ENCODE data around the gene PLA2G2C. TPM values are rescaled to one million over a fixed set of nuclear protein-coding genes. Genes with fewer than 3 reads are reported as not detected.
"Not testable (repeated sequence)": the region's sequence is repeated elsewhere in the genome, so short reads cannot be mapped to it uniquely, and the experiment has no call there.

PLA2G2C gene
- total RNA-seq, 1 experiment from 2014 or later, result not detected

DNA sequence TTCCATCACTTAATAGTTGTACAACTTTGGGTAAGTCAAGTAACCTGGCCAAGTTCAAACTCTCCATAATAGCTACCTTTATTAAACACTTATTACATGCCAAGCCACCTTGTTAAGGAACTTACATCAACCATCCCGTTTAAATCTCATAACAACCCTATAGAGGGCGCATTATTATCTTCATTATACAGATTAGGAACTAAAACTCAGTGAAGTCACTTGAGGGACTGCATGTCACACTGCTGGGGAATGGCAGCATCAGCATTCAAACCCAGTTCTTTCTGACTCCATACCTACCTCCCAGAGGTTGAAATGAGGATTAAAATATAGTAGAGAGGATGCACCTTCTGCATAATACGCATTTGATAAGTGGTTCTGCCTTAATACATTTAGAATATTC, 47.1 kb upstream of the PLA2G2C start:
- TF ChIP-seq EZH2 (IDR thresholded peaks at IDR 0.05; ENCODE audit: borderline replicate concordance, low read depth, low read length, poor library complexity, severe bottlenecking), result no peak
- TF ChIP-seq, protein P1, sequence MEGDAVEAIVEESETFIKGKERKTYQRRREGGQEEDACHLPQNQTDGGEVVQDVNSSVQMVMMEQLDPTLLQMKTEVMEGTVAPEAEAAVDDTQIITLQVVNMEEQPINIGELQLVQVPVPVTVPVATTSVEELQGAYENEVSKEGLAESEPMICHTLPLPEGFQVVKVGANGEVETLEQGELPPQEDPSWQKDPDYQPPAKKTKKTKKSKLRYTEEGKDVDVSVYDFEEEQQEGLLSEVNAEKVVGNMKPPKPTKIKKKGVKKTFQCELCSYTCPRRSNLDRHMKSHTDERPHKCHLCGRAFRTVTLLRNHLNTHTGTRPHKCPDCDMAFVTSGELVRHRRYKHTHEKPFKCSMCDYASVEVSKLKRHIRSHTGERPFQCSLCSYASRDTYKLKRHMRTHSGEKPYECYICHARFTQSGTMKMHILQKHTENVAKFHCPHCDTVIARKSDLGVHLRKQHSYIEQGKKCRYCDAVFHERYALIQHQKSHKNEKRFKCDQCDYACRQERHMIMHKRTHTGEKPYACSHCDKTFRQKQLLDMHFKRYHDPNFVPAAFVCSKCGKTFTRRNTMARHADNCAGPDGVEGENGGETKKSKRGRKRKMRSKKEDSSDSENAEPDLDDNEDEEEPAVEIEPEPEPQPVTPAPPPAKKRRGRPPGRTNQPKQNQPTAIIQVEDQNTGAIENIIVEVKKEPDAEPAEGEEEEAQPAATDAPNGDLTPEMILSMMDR (conservative IDR thresholded peaks at IDR 0.05; ENCODE audit: low read depth, low read length), result peak; percentile 57
- DNase-seq (ENCODE audit: low spot score), result peak; percentile 40
- no TSS peak for BruUV-seq (replicated peaks)
- ChIA-PET CTCF (interaction anchor here (0.6 kb wide), 1 partner anchor 32 kb away, joined by 3 read pairs; no protein-coding TSS in a partner anchor), POLR2A (ENCODE audit: low non-redundant PET) (no interaction called here)
- intact Hi-C loops (cut with micrococcal nuclease; ENCODE audit: unreplicated experiment), result no loop called here
- no peaks in the 10 kb centered on the region for H3K4me1 ChIP-seq (ENCODE audit: insufficient read depth, low read length, poor library complexity, severe bottlenecking)
- peaks cover 66% of the 10 kb centered on the region for H3K27me3 ChIP-seq (replicated peaks; ENCODE audit: insufficient read depth, low read depth, low read length, poor library complexity)
- H3K27ac ChIP-seq (ENCODE audit: low read depth, low read length, poor library complexity, severe bottlenecking), result no peak overlapping the region
- no peaks in the 10 kb centered on the region for H3K36me3 ChIP-seq (ENCODE audit: insufficient read depth, low read length, poor library complexity, severe bottlenecking)
- H3K9me3 ChIP-seq (ENCODE audit: low read depth, low read length, poor library complexity, severe bottlenecking), result no peaks in the 10 kb centered on the region
- H3K4me3 ChIP-seq (ENCODE audit: low read depth, low read length, poor library complexity, severe bottlenecking), result no peak overlapping the region

DNA sequence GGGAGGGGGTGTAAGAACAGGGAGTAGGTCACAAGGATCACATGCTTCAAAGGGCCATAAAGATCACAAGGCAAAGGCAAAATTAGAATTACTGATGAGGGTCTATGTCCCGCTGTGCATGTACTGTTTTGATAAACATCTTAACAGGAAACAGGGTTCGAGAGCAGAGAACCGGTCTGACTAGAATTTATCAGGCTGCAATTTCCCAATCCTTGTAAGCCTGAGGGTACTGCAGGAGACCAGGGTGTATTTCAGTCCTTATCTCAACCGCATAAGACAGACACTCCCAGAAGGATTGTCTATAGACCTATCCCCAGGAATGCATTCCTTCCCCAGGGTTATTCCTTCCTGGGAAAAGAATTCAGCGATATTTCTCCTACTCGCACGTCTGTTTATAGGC, 46.2 kb upstream of the PLA2G2C start:
- peaks cover 71% of the 10 kb centered on the region for H3K27me3 ChIP-seq (replicated peaks; ENCODE audit: insufficient read depth, low read depth, low read length, poor library complexity)
- H3K4me3 ChIP-seq (ENCODE audit: low read depth, low read length, poor library complexity, severe bottlenecking); POLR2A ChIA-PET (ENCODE audit: low non-redundant PET); H3K4me1 ChIP-seq (ENCODE audit: insufficient read depth, low read length, poor library complexity, severe bottlenecking); DNase-seq (ENCODE audit: low spot score); H3K27ac ChIP-seq (ENCODE audit: low read depth, low read length, poor library complexity, severe bottlenecking); BruUV-seq (replicated peaks); CTCF ChIA-PET; intact Hi-C loops (cut with micrococcal nuclease; ENCODE audit: unreplicated experiment); H3K36me3 ChIP-seq (ENCODE audit: insufficient read depth, low read length, poor library complexity, severe bottlenecking); H3K9me3 ChIP-seq (ENCODE audit: low read depth, low read length, poor library complexity, severe bottlenecking): not testable (repeated sequence)

DNA sequence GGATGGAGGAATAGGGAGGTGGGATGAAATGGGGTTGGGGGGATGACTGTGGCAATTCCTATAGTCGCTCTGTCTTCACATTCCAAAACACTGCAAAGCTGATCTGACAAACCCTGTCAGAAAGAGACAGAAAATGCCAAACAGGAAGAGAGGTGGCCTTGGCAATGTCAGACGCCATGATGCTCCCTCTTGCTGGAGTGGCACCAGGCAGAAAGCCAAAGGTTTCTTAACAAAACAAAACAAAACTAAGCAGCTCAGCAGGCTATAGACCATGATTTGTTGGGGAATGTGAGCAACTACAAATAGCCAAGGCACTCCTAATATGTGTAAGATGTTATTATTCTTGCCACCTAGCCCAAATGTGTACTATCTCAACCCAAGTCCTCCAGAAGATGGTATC, 42.9 kb upstream of the PLA2G2C start:
- no TSS peak for BruUV-seq (replicated peaks)
- H3K4me1 ChIP-seq (ENCODE audit: insufficient read depth, low read length, poor library complexity, severe bottlenecking), result no peaks in the 10 kb centered on the region
- H3K4me3 ChIP-seq (ENCODE audit: low read depth, low read length, poor library complexity, severe bottlenecking), result no peak overlapping the region
- POLR2A ChIA-PET (ENCODE audit: low non-redundant PET), result no interaction called here
- H3K27ac ChIP-seq (ENCODE audit: low read depth, low read length, poor library complexity, severe bottlenecking), result no peak overlapping the region
- no peaks in the 10 kb centered on the region for H3K36me3 ChIP-seq (ENCODE audit: insufficient read depth, low read length, poor library complexity, severe bottlenecking)
- no peak for DNase-seq (ENCODE audit: low spot score)
- TF ChIP-seq EZH2 (IDR thresholded peaks at IDR 0.05; ENCODE audit: borderline replicate concordance, low read depth, low read length, poor library complexity, severe bottlenecking), result no peak
- TF ChIP-seq, protein P1 (conservative IDR thresholded peaks at IDR 0.05; ENCODE audit: low read depth, low read length), result no peak
- H3K27me3 ChIP-seq (replicated peaks; ENCODE audit: insufficient read depth, low read depth, low read length, poor library complexity), result peaks cover 75% of the 10 kb centered on the region
- intact Hi-C loops (cut with micrococcal nuclease; ENCODE audit: unreplicated experiment), result no loop called here
- CTCF ChIA-PET, result no interaction called here
- H3K9me3 ChIP-seq (ENCODE audit: low read depth, low read length, poor library complexity, severe bottlenecking), result no peaks in the 10 kb centered on the region

DNA sequence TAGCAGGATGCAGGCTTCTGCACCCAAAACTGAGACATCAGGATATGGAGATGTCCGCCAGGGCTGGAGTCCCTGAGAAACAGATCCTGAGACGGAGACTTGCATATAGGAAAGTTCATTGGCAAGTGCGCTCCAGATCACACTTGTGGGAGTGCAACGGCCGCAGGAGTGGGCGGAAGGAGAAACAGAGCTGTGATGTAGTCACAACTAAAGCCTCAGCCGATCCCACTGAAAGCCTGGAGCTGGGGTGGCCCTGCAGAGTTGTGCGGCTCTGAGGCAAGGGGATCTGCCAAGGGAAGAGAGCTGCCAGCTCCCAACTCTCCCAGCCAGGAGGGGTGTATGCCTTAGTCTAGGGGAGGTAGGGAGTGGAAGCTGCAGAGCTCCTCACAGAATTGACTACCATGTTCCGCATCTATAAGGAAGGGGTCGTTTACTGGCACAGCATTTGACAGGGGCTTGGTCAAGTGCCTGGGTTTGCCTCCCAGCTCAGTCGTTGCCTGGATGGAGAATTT, 42.1 kb upstream of the PLA2G2C start:
- Histone ChIP-seq H3K27ac (ENCODE audit: low read depth, low read length, poor library complexity, severe bottlenecking) (no peak overlapping the region), H3K36me3 (ENCODE audit: insufficient read depth, low read length, poor library complexity, severe bottlenecking) (no peaks in the 10 kb centered on the region), H3K4me1 (ENCODE audit: insufficient read depth, low read length, poor library complexity, severe bottlenecking) (no peaks in the 10 kb centered on the region), H3K9me3 (ENCODE audit: low read depth, low read length, poor library complexity, severe bottlenecking) (no peaks in the 10 kb centered on the region), H3K4me3 (ENCODE audit: low read depth, low read length, poor library complexity, severe bottlenecking) (no peak overlapping the region), H3K27me3 (replicated peaks; ENCODE audit: insufficient read depth, low read depth, low read length, poor library complexity) (peaks cover 68% of the 10 kb centered on the region)
- no peak for DNase-seq (ENCODE audit: low spot score)
- POLR2A ChIA-PET (ENCODE audit: low non-redundant PET), result no interaction called here
- CTCF ChIA-PET, result no interaction called here
- intact Hi-C loops (cut with micrococcal nuclease; ENCODE audit: unreplicated experiment), result no loop called here
- no TSS peak for BruUV-seq (replicated peaks)
- TF ChIP-seq, protein P1 (conservative IDR thresholded peaks at IDR 0.05; ENCODE audit: low read depth, low read length), result no peak
- TF ChIP-seq EZH2 (IDR thresholded peaks at IDR 0.05; ENCODE audit: borderline replicate concordance, low read depth, low read length, poor library complexity, severe bottlenecking), result no peak
